DOHH2 (cell line): ENCODE results near the gene MAP2K6.

Experiments used
- H3F3A ChIP-seq: fragments of 200-600 bp; sonication (generic), shearing (Covaris generic); 2 replicates; pipeline ENCODE4 v1.6.0; 2016; ENCODE audit warnings: antibody characterized with exemption, mild to moderate bottlenecking; ENCODE audit not compliant: control insufficient read depth, insufficient read depth
- H3K27ac ChIP-seq: fragments of 200-600 bp; sonication (generic); 2 replicates; pipeline ENCODE4 v1.5.1; 2014; ENCODE audit warnings: low read depth, mild to moderate bottlenecking, low read length, moderate library complexity
- H3K27me3 ChIP-seq: fragments of 200-600 bp; sonication (generic); 2 replicates; pipeline ENCODE4 v1.6.1; 2014; ENCODE audit warnings: mild to moderate bottlenecking, low read length, mixed read lengths; ENCODE audit not compliant: control insufficient read depth
- H3K36me3 ChIP-seq: fragments of 200-600 bp; sonication (generic); 2 replicates; pipeline ENCODE4 v1.6.1; 2014; ENCODE audit warnings: mild to moderate bottlenecking, low read length, moderate library complexity, mixed read lengths; ENCODE audit not compliant: control insufficient read depth
- H3K4me1 ChIP-seq: fragments of 200-600 bp; sonication (generic); 2 replicates; pipeline ENCODE4 v1.6.1; 2014; ENCODE audit warnings: mild to moderate bottlenecking, low read length, mixed read lengths; ENCODE audit not compliant: control insufficient read depth
- H3K4me2 ChIP-seq: fragments of 200-600 bp; sonication (generic); 2 replicates; pipeline ENCODE4 v1.6.0; 2014; ENCODE audit warnings: mild to moderate bottlenecking, low read length, moderate library complexity
- H3K4me3 ChIP-seq: fragments of 200-600 bp; sonication (generic); 2 replicates; pipeline ENCODE4 v1.5.1; 2014; ENCODE audit warnings: mild to moderate bottlenecking, low read length, mixed read lengths
- H3K79me2 ChIP-seq: fragments of 200-600 bp; sonication (generic); 2 replicates; pipeline ENCODE4 v1.6.1; 2014; ENCODE audit warnings: mild to moderate bottlenecking, low read length, mixed read lengths; ENCODE audit not compliant: control insufficient read depth
- H3K9me2 ChIP-seq: fragments of 200-600 bp; sonication (generic); replicated peaks from 2 replicates; pipeline ENCODE4 v1.6.1; 2014; ENCODE audit warnings: mild to moderate bottlenecking, low read length, mixed read lengths; ENCODE audit not compliant: control insufficient read depth
- H3K9me3 ChIP-seq: fragments of 200-600 bp; sonication (generic); 2 replicates; pipeline ENCODE4 v1.6.1; 2014; ENCODE audit warnings: antibody characterized with exemption, low read length, mixed read lengths; ENCODE audit not compliant: control insufficient read depth, insufficient read depth
- H4K20me1 ChIP-seq: fragments of 200-600 bp; sonication (generic); 2 replicates; pipeline ENCODE4 v1.6.0; 2014; ENCODE audit warnings: low read depth, mild to moderate bottlenecking, antibody characterized with exemption, low read length, moderate library complexity; ENCODE audit not compliant: control insufficient read depth, insufficient read depth
- CTCF ChIP-seq: fragments of 200-600 bp; sonication (generic); IDR thresholded peaks from one replicate; pipeline ENCODE4 v1.5.1; 2014; ENCODE audit warnings: antibody characterized with exemption, mild to moderate bottlenecking, low read depth, low read length; ENCODE audit not compliant: poor library complexity, severe bottlenecking
- EZH2phosphoT487 ChIP-seq: fragments of 200-600 bp; sonication (generic); IDR thresholded peaks from 2 replicates; pipeline ENCODE4 v1.6.1; 2017; ENCODE audit warnings: borderline replicate concordance, mild to moderate bottlenecking, antibody characterized with exemption, low read length, moderate library complexity, mixed read lengths

Gene MAP2K6

GRCh38 chr17:69547947-69548346 is 133.4 kb downstream of the MAP2K6 start:
- no peaks in the 10 kb centered on the region for H3K9me3 ChIP-seq
- H3K79me2 ChIP-seq, result no peaks in the 10 kb centered on the region
- no peak overlapping the region for H3K27ac ChIP-seq
- H3K27me3 ChIP-seq, result no peaks in the 10 kb centered on the region
- TF ChIP-seq CTCF (no peak), EZH2phosphoT487 (no peak)
- H4K20me1 ChIP-seq, result no peaks in the 10 kb centered on the region
- no peaks in the 10 kb centered on the region for H3F3A ChIP-seq
- H3K4me3 ChIP-seq, result no peak overlapping the region
- H3K4me1 ChIP-seq, result peaks cover 11% of the 10 kb centered on the region
- no peaks in the 10 kb centered on the region for H3K9me2 ChIP-seq
- H3K36me3 ChIP-seq, result no peaks in the 10 kb centered on the region
- no peak overlapping the region for H3K4me2 ChIP-seq

GRCh38 chr17:69551212-69552010 is 136.9 kb downstream of the MAP2K6 start:
- no peak for TF ChIP-seq CTCF
- no peak for TF ChIP-seq EZH2phosphoT487
- H3K4me1 ChIP-seq, result peaks cover 24% of the 10 kb centered on the region
- no peaks in the 10 kb centered on the region for H3K27me3 ChIP-seq
- H3K9me3 ChIP-seq, result no peaks in the 10 kb centered on the region
- H3K9me2 ChIP-seq, result no peaks in the 10 kb centered on the region
- H3K79me2 ChIP-seq, result no peaks in the 10 kb centered on the region
- H3K4me2 ChIP-seq, result no peak overlapping the region
- no peak overlapping the region for H3K27ac ChIP-seq
- H3K36me3 ChIP-seq, result no peaks in the 10 kb centered on the region
- H3K4me3 ChIP-seq, result no peak overlapping the region
- no peaks in the 10 kb centered on the region for H3F3A ChIP-seq
- no peaks in the 10 kb centered on the region for H4K20me1 ChIP-seq

- Histone ChIP-seq H3F3A (no peaks in the 10 kb centered on the region), H4K20me1 (no peaks in the 10 kb centered on the region), H3K4me3 (no peak overlapping the region), H3K27ac (no peak overlapping the region), H3K4me2 (peak overlapping the region; percentile 15; the same call in 1 of the 2 replicates), H3K79me2 (no peaks in the 10 kb centered on the region), H3K9me3 (no peaks in the 10 kb centered on the region), H3K36me3 (no peaks in the 10 kb centered on the region), H3K4me1 (peaks cover 21% of the 10 kb centered on the region), H3K27me3 (no peaks in the 10 kb centered on the region), H3K9me2 (no peaks in the 10 kb centered on the region)
- no peak for TF ChIP-seq CTCF
- no peak for TF ChIP-seq EZH2phosphoT487
Observed at GRCh38 chr17:69552986-69553667, 138.6 kb downstream of the MAP2K6 start.
